GM10266 (cell line): ENCODE results near the gene SNX27.
"Not testable (repeated sequence)": the region's sequence is repeated elsewhere in the genome, so short reads cannot be mapped to it uniquely, and the experiment has no call there.

Experiments used
- DNase-seq: peaks from one replicate; pipeline ENCODE4 v3.0.0; 2012; ENCODE audit errors: extremely low spot score
- CTCF ChIP-seq: IDR thresholded peaks from 2 replicates; pipeline ENCODE4 v1.5.1; 2012; ENCODE audit warnings: mild to moderate bottlenecking, low read depth; ENCODE audit not compliant: control insufficient read depth, insufficient read depth; ENCODE audit errors: missing control alignments

SNX27 gene

GRCh38 chr1:151728151-151729054 is 116.6 kb downstream of the SNX27 start:
- TF ChIP-seq CTCF = no peak
- DNase-seq = no peak

DNA sequence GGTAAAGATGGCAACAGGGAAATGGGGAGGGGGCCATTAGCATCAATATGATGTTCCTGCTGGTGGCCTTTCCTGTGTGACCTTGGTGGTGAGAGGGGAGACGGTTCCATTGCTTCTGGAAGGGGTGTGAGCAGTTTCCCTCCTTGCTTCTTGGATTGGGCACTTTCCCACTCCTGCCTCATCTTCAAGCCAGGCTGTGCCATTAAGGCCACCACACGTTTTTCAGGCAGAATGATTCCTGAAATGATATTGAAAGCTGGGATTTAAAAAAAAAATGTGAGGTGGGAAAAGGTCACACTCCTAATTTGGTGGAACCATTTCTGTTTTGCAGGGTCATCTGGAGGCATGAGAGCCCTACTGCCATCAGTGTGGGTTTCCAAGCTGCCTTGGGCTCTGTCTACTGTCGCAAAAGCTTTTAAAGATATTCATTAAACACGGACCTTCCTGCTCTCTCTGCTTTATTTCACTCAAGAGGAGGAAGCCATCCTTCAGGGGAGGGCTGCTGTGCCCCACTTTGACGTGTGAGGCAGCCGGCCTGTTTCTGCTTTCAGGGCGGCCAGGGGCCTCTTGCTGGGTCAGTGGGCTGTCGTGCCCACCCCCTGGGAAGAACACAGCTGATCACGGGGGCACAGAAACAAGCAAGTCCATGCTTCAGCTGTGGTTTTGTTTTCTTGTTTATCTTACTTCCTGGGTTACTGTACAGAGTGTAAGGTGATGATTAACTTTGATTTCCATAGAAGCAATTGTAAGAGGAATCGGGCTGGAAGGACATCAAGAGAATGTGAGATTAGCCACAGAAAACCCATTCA is 117.5 kb downstream of the SNX27 start:
- no peak for TF ChIP-seq CTCF
- peak; percentile 3 for DNase-seq

DNA sequence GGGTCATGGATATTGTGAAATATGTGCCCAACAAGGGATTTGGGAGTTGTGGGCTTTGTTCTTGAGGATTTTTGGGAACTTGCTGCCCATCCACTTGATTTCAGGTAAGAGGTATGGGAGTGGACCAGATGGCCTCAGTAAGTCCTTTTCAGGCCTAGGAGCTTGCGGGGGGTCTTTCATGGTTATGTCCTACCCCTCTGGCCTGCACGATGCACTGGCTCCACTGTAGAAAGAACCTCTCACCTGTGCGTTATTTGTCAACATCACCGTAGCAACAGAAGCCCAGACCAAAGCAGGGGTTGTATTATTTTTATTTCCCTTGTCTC is 118.1 kb downstream of the SNX27 start:
- TF ChIP-seq CTCF = no peak
- DNase-seq = no peak

- no peak for DNase-seq
- no peak for TF ChIP-seq CTCF
Measured at GRCh38 chr1:151733126-151733525, 121.3 kb downstream of the SNX27 start.

GRCh38 chr1:151733995-151734394 is 122.1 kb downstream of the SNX27 start:
- DNase-seq = not testable (repeated sequence)

GRCh38 chr1:151737026-151737425 is 125.2 kb downstream of the SNX27 start:
- DNase-seq = no peak
- no peak for TF ChIP-seq CTCF

DNA sequence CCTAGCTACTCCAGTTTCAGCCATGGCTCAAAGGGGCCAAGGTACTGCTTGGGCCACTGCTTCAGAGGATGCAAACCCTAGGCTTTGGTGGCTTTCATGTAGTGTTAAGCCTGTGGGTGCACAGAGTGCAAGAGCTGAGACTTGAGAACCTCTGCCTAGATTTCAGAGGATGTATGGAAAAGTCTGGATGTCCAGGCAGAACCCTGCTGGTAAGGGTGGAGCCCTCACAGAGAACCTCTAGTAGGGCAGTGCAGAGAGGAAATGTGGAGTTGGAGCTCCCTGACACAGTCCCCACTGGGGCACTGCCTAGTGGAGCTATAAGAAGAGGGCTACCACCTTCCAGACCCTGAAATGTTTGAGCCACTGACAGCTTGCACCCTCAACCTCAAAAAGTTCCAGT is 125.6 kb downstream of the SNX27 start:
- TF ChIP-seq CTCF = no peak

More for the DNA sequence above, 125.6 kb downstream of the SNX27 start:
- DNase-seq = no peak
